ENCODE data around the gene CCT5. TPM values are rescaled to one million over a fixed set of nuclear protein-coding genes. Genes with fewer than 3 reads are reported as not detected.

The CCT5 gene
- total RNA-seq, 1 experiment from 2014 or later = 532 TPM

GRCh38 chr5:10229306-10230048 lies 20.6 kb upstream of the CCT5 start:
- H2AFZ ChIP-seq (ENCODE audit: low read length) = no peak overlapping the region
- H3K27me3 ChIP-seq (ENCODE audit: insufficient read depth, low read length) = no peaks in the 10 kb centered on the region
- no CpG with 5 or more reads among the region's 11 CpGs for WGBS (ENCODE audit: extremely low coverage, insufficient read length, low lambda C conversion rate)

More at GRCh38 chr5:10229306-10230048, 20.6 kb upstream of the CCT5 start:
- H3K23me2 ChIP-seq (ENCODE audit: insufficient read length, low read depth, low read length, poor library complexity, severe bottlenecking) = no peaks in the 10 kb centered on the region
- Mint-ChIP-seq H3K36me3 (ENCODE audit: insufficient read depth in 1 of 3, low read depth in 3 of 3) (peaks cover 17 to 23% (median 19%) of the 10 kb centered on the region in 3 experiments), H3K27me3 (ENCODE audit: low read depth) (no peaks in the 10 kb centered on the region), H3K9me3 (peaks cover 11 to 12% of the 10 kb centered on the region in 2 experiments), H3K4me1 (peaks cover 6 to 7% of the 10 kb centered on the region in 2 experiments), H3K4me3 (no peak overlapping the region), H3K27ac (peak overlapping the region in 1 of 3 experiments; percentile 44; a peak in 2 of 7 replicates)
- no peak overlapping the region for H2BK15ac ChIP-seq (ENCODE audit: low read depth, low read length)
- H3K4ac ChIP-seq (ENCODE audit: low read depth, low read length) = no peak overlapping the region
- no peak overlapping the region for H3K4me2 ChIP-seq (ENCODE audit: insufficient read depth, insufficient read length, low read length)
- no peak overlapping the region for H4K8ac ChIP-seq (replicated peaks; ENCODE audit: insufficient read length, low read depth, low read length)
- no peak overlapping the region for H3K18ac ChIP-seq (ENCODE audit: insufficient read length, low read depth, low read length)
- H3K9ac ChIP-seq (ENCODE audit: extremely low read depth, insufficient read length, low read length) = no peak overlapping the region
- no peaks in the 10 kb centered on the region for H3K79me2 ChIP-seq (ENCODE audit: insufficient read depth, low read length)
- no peaks in the 10 kb centered on the region for H4K20me1 ChIP-seq (ENCODE audit: control insufficient read depth, insufficient read depth, insufficient read length)
- no peak overlapping the region for H2BK20ac ChIP-seq (ENCODE audit: low read depth, low read length, poor library complexity, severe bottlenecking)
- no peak for DNase-seq
- no peaks in the 10 kb centered on the region for H3K9me3 ChIP-seq (ENCODE audit: control insufficient read depth, low read depth, low read length)
- H3K79me1 ChIP-seq (ENCODE audit: insufficient read depth, low read depth, low read length, poor library complexity, severe bottlenecking) = no peaks in the 10 kb centered on the region
- no peak overlapping the region for H2BK5ac ChIP-seq (ENCODE audit: insufficient read length, low read length)
- no peaks in the 10 kb centered on the region for H3K4me1 ChIP-seq (ENCODE audit: insufficient read depth, low read length)
- peak; percentile 34; the same call in 2 of the 3 replicates for TF ChIP-seq CTCF (conservative IDR thresholded peaks at IDR 0.05)
- no peak overlapping the region for H3K14ac ChIP-seq (ENCODE audit: insufficient read depth, low read length)
- H4K91ac ChIP-seq (ENCODE audit: insufficient read length, low read depth, low read length) = no peak overlapping the region
- no peak overlapping the region for H4K5ac ChIP-seq (ENCODE audit: insufficient read length, low read depth, low read length)
- H2BK12ac ChIP-seq (ENCODE audit: insufficient read length, low read depth, low read length) = no peak overlapping the region
- H2BK120ac ChIP-seq (ENCODE audit: low read depth, low read length, poor library complexity, severe bottlenecking) = no peak overlapping the region
- no peak overlapping the region for H3T11ph ChIP-seq (ENCODE audit: low read length)
- H3K23ac ChIP-seq (ENCODE audit: insufficient read length, low read depth, low read length) = no peak overlapping the region
- H3K27ac ChIP-seq (ENCODE audit: insufficient read length, low read depth, low read length) = no peak overlapping the region
- H3K56ac ChIP-seq (ENCODE audit: insufficient read length, low read depth, low read length) = no peak overlapping the region
- H2AK5ac ChIP-seq (ENCODE audit: insufficient read length, low read length) = no peak overlapping the region

Measured in H9 (cell line).